Osteocyte (in vitro differentiated cells): ENCODE data around the gene ASIC2. TPM values are rescaled to one million over a fixed set of nuclear protein-coding genes. Genes with fewer than 3 reads are reported as not detected.

ENCODE experiments used
- DNase-seq: peaks from one replicate; pipeline ENCODE4 v3.0.0; 2021; ENCODE audit warnings: mixed read lengths; ENCODE audit not compliant: unreplicated experiment; ENCODE audit errors: extremely low spot score
- H3K27ac Mint-ChIP-seq: one replicate; pipeline ENCODE4 v1.8.0; 2021; ENCODE audit warnings: mild to moderate bottlenecking, mixed read lengths; ENCODE audit not compliant: unreplicated experiment
- H3K27me3 Mint-ChIP-seq: one replicate; pipeline ENCODE4 v1.8.0; 2021; ENCODE audit warnings: mixed read lengths; ENCODE audit not compliant: unreplicated experiment
- H3K36me3 Mint-ChIP-seq: one replicate; pipeline ENCODE4 v1.8.0; 2021; ENCODE audit warnings: mixed read lengths; ENCODE audit not compliant: unreplicated experiment
- H3K4me1 Mint-ChIP-seq: one replicate; pipeline ENCODE4 v1.8.0; 2021; ENCODE audit warnings: mixed read lengths; ENCODE audit not compliant: unreplicated experiment
- H3K4me3 Mint-ChIP-seq: one replicate; pipeline ENCODE4 v1.8.0; 2021; ENCODE audit warnings: mild to moderate bottlenecking, moderate library complexity, mixed read lengths; ENCODE audit not compliant: unreplicated experiment
- H3K9me3 Mint-ChIP-seq: one replicate; pipeline ENCODE4 v1.8.0; 2021; ENCODE audit warnings: mixed read lengths; ENCODE audit not compliant: unreplicated experiment
- total RNA-seq: library from RNA; stranded (reverse); gene quantifications from 2 replicates; pipeline ENCODE4 v1.2.1, GENCODE V29; 2021
- TF ChIP-seq, protein P1 (sequence below): fragments of 200-600 bp; sonication (generic); IDR thresholded peaks from 2 replicates; pipeline ENCODE4 v1.5.0; 2021; ENCODE audit warnings: antibody characterized with exemption, mild to moderate bottlenecking, moderate library complexity

ASIC2 gene
- total RNA-seq, 1 donor from 2014 or later = not detected

DNA sequence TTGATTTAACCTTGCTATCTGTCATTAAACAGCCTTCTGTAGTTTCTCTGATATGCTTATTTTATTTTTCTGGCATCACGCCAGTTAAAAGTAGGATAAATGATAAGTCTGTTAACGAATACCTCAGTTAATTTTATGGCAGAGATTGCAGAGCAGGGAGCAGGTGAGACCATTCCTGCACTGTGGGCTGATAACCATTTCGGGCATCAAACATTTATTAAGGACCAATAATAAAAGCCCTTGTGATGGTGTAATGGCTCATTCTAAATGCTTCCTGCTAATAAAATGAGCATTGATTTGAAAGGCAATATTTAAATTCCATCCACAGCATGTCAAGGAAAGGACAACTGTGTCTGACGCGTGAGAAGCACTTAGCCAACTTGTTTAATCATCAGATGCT is 94.1 kb downstream of the ASIC2 start:
- H3K27me3 Mint-ChIP-seq = no peaks in the 10 kb centered on the region
- DNase-seq = no peak
- no peak overlapping the region for H3K27ac Mint-ChIP-seq
- H3K4me1 Mint-ChIP-seq = no peaks in the 10 kb centered on the region
- no peaks in the 10 kb centered on the region for H3K9me3 Mint-ChIP-seq
- H3K36me3 Mint-ChIP-seq = no peaks in the 10 kb centered on the region
- TF ChIP-seq, protein P1, sequence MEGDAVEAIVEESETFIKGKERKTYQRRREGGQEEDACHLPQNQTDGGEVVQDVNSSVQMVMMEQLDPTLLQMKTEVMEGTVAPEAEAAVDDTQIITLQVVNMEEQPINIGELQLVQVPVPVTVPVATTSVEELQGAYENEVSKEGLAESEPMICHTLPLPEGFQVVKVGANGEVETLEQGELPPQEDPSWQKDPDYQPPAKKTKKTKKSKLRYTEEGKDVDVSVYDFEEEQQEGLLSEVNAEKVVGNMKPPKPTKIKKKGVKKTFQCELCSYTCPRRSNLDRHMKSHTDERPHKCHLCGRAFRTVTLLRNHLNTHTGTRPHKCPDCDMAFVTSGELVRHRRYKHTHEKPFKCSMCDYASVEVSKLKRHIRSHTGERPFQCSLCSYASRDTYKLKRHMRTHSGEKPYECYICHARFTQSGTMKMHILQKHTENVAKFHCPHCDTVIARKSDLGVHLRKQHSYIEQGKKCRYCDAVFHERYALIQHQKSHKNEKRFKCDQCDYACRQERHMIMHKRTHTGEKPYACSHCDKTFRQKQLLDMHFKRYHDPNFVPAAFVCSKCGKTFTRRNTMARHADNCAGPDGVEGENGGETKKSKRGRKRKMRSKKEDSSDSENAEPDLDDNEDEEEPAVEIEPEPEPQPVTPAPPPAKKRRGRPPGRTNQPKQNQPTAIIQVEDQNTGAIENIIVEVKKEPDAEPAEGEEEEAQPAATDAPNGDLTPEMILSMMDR = no peak
- H3K4me3 Mint-ChIP-seq = no peak overlapping the region

DNA sequence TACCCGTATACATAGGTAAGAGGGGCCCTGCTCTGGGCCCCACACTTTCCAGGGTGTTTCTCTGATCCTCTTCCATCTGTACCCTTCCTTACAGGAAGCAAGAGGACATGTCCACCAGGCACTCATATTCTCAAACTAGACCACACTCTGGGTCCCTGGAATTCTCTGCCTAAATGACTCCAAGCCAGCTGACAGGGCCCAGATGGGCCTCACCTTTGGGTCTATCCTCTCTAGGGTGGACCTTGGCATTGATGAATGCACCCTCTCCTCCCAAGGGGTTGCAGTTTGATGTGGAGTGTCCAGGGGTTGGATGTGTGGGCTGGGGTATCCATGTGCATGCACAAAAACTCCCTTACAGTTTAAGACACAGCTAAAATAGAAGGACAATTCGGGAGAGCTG is 95.8 kb downstream of the ASIC2 start:
- no peak overlapping the region for H3K27ac Mint-ChIP-seq
- no peaks in the 10 kb centered on the region for H3K4me1 Mint-ChIP-seq
- H3K4me3 Mint-ChIP-seq = no peak overlapping the region
- no peaks in the 10 kb centered on the region for H3K9me3 Mint-ChIP-seq
- no peaks in the 10 kb centered on the region for H3K27me3 Mint-ChIP-seq
- no peak for DNase-seq
- TF ChIP-seq, protein P1 = no peak
- no peaks in the 10 kb centered on the region for H3K36me3 Mint-ChIP-seq

DNA sequence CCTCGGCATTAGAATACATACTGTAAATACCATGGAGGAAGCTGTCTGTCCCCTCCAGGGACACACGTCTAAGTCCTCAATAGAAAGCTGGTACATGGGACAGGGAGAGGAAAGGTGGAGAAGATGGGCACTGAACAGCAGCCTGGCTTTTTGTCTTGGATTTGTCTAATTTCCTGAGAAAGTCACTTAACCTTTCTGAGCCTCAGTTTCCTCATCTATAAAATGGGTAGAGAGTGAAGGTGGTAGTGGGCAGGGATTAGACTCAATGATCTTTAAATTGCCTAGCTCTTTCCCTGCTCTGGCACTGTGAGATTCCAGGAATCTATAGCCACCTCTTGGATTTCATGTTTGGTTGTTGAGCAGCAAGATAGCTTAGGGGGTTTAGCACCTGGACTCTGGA is 96.2 kb downstream of the ASIC2 start:
- no peak overlapping the region for H3K4me3 Mint-ChIP-seq
- H3K9me3 Mint-ChIP-seq = no peaks in the 10 kb centered on the region
- TF ChIP-seq, protein P1 = no peak
- H3K36me3 Mint-ChIP-seq = no peaks in the 10 kb centered on the region
- no peak overlapping the region for H3K27ac Mint-ChIP-seq
- no peaks in the 10 kb centered on the region for H3K27me3 Mint-ChIP-seq
- no peaks in the 10 kb centered on the region for H3K4me1 Mint-ChIP-seq
- DNase-seq = no peak

DNA sequence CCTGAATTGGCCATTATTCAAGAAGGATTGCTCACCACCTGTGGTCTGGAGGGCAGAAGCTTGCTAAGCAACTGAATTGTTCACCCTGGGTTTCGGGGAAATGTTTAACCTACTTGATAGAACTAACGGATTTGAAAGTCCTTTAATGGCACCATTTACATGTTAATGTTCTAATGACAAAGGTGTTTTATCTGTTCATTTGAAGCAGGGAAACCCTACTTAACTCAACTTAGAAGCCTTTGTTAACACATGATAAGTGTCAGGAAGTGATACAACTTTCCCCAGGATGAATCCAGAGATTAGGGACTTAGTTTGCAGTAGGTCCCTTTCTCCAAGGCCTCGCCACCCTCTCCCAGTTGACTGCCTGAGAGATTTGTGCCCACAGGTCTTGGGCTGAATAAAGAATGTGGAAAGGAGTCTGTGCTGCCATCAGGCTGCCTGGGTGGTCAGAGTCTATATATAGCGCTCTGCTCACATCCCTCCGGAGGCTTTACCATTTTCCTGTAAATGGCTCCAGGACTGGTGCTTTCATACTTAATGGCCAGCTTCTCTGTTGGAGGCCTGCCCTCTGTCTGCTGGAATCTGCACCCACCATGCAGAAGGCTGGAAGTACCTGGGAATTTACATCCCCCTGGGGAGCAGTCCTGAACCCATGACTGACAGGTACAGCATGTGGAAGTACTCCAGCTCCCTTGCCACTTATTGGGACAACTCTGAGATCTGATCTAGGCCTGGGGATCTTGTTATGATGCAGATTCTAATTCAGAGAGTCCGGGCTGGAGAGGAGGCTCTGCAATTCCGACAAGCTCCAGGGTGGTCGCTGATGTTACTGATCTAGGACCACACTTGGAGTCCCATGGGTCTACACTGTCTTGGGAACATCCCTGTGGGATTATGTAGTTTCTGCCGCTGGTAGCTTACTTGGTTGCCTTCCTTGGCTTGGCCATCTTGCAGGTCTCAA is 99.9 kb downstream of the ASIC2 start:
- H3K27me3 Mint-ChIP-seq = no peaks in the 10 kb centered on the region
- no peak overlapping the region for H3K4me3 Mint-ChIP-seq
- no peaks in the 10 kb centered on the region for H3K9me3 Mint-ChIP-seq
- no peak for DNase-seq
- H3K36me3 Mint-ChIP-seq = no peaks in the 10 kb centered on the region
- H3K27ac Mint-ChIP-seq = no peak overlapping the region
- TF ChIP-seq, protein P1 = no peak
- no peaks in the 10 kb centered on the region for H3K4me1 Mint-ChIP-seq

- Mint-ChIP-seq H3K36me3 (no peaks in the 10 kb centered on the region), H3K27me3 (no peaks in the 10 kb centered on the region)
These were observed 109.5 kb downstream of the ASIC2 start for GRCh38 chr17:33183487-33184026.

More at GRCh38 chr17:33183487-33184026, 109.5 kb downstream of the ASIC2 start:
- Mint-ChIP-seq H3K27ac (no peak overlapping the region), H3K4me1 (no peaks in the 10 kb centered on the region), H3K9me3 (no peaks in the 10 kb centered on the region), H3K4me3 (no peak overlapping the region)
- no peak for DNase-seq
- TF ChIP-seq, protein P1 = no peak
